ENCODE measurements around the gene ADRA2A.

The ADRA2A gene

GRCh38 chr10:111116762-111117445, 40.1 kb downstream of the ADRA2A start:
- DNase-seq (ENCODE audit: low read depth), result no peak
- no peak overlapping the region for H3K4me3 ChIP-seq (ENCODE audit: low read length)
- no peak for TF ChIP-seq CTCF (conservative IDR thresholded peaks at IDR 0.05; ENCODE audit: low read depth, low read length)

GRCh38 chr10:111117528-111118277, 40.9 kb downstream of the ADRA2A start:
- H3K4me3 ChIP-seq (ENCODE audit: low read length), result no peak overlapping the region
- no peak for TF ChIP-seq CTCF (conservative IDR thresholded peaks at IDR 0.05; ENCODE audit: low read depth, low read length)
- DNase-seq (ENCODE audit: low read depth), result no peak

GRCh38 chr10:111118758-111119157, 41.9 kb downstream of the ADRA2A start:
- no peak for DNase-seq (ENCODE audit: low read depth)
- no peak for TF ChIP-seq CTCF (conservative IDR thresholded peaks at IDR 0.05; ENCODE audit: low read depth, low read length)
- H3K4me3 ChIP-seq (ENCODE audit: low read length), result no peak overlapping the region

- no peak for TF ChIP-seq CTCF (conservative IDR thresholded peaks at IDR 0.05; ENCODE audit: low read depth, low read length)
- DNase-seq (ENCODE audit: low read depth), result no peak
- no peak overlapping the region for H3K4me3 ChIP-seq (ENCODE audit: low read length)
Measured at GRCh38 chr10:111119637-111120036, 42.8 kb downstream of the ADRA2A start.

GRCh38 chr10:111122127-111122526, 45.3 kb downstream of the ADRA2A start:
- TF ChIP-seq CTCF (conservative IDR thresholded peaks at IDR 0.05; ENCODE audit: low read depth, low read length), result no peak
- H3K4me3 ChIP-seq (ENCODE audit: low read length), result no peak overlapping the region
- no peak for DNase-seq (ENCODE audit: low read depth)

GRCh38 chr10:111123883-111124282, 47.1 kb downstream of the ADRA2A start:
- no peak for DNase-seq (ENCODE audit: low read depth)
- H3K4me3 ChIP-seq (ENCODE audit: low read length), result no peak overlapping the region
- no peak for TF ChIP-seq CTCF (conservative IDR thresholded peaks at IDR 0.05; ENCODE audit: low read depth, low read length)

- no peak for DNase-seq (ENCODE audit: low read depth)
- TF ChIP-seq CTCF (conservative IDR thresholded peaks at IDR 0.05; ENCODE audit: low read depth, low read length), result no peak
- no peak overlapping the region for H3K4me3 ChIP-seq (ENCODE audit: low read length)
Measured at GRCh38 chr10:111125102-111125501, 48.3 kb downstream of the ADRA2A start.

All from retinal pigment epithelial cell (primary cell).